ENCODE results near the gene COL6A2. TPM values are rescaled to one million over a fixed set of nuclear protein-coding genes. Genes with fewer than 3 reads are reported as not detected.

Gene COL6A2
- total and polyA plus RNA-seq, 2 of the 4 experiments (the other 2 are of a cell fraction), result 208 to 1,065 TPM

- no peak overlapping the region for H3K56ac ChIP-seq (ENCODE audit: extremely low read depth, insufficient read depth, low read length)
- CTCF ChIA-PET, result no interaction called here
- H3K18ac ChIP-seq (ENCODE audit: low read depth, low read length), result no peak overlapping the region
- H2AK9ac ChIP-seq (replicated peaks; ENCODE audit: low read depth, low read length, poor library complexity), result no peak overlapping the region
- intact Hi-C loops (cut with micrococcal nuclease), result no loop called here
- H3K4me3 ChIP-seq (ENCODE audit: insufficient read depth, low read depth, low read length), result no peak overlapping the region
- peak overlapping the region; percentile 49 for H2AFZ ChIP-seq (replicated peaks; ENCODE audit: low read length, poor library complexity)
- no peak overlapping the region for H2BK120ac ChIP-seq (ENCODE audit: low read depth, low read length)
- H2BK5ac ChIP-seq (ENCODE audit: low read depth, low read length, poor library complexity, severe bottlenecking), result no peak overlapping the region
- H2BK20ac ChIP-seq (ENCODE audit: low read depth, low read length), result no peak overlapping the region
- no peak overlapping the region for H3K4ac ChIP-seq (ENCODE audit: low read depth, low read length)
- H3K9me3 ChIP-seq (ENCODE audit: control insufficient read depth, insufficient read depth, low read length), result no peaks in the 10 kb centered on the region
- H3K14ac ChIP-seq (replicated peaks; ENCODE audit: low read depth, low read length), result no peak overlapping the region
- H3K36me3 ChIP-seq (ENCODE audit: control insufficient read depth, insufficient read depth, low read length), result peaks cover 99% of the 10 kb centered on the region
- TF ChIP-seq MAZ (IDR thresholded peaks at IDR 0.05; ENCODE audit: borderline replicate concordance, low read depth, low read length) (no peak), RAD21 (IDR thresholded peaks at IDR 0.05; ENCODE audit: low read length) (no peak), SMC3 (IDR thresholded peaks at IDR 0.05; ENCODE audit: low read depth, low read length) (no peak), RFX5 (IDR thresholded peaks at IDR 0.05; ENCODE audit: low read depth, low read length) (no peak), POLR2A (IDR thresholded peaks at IDR 0.05; ENCODE audit: low read depth, low read length) (no peak), MAFK (IDR thresholded peaks at IDR 0.05; ENCODE audit: low read depth, low read length) (no peak), CEBPB (IDR thresholded peaks at IDR 0.05; ENCODE audit: low read depth, low read length) (no peak), NFE2L2 (IDR thresholded peaks at IDR 0.05; ENCODE audit: low read depth, low read length) (no peak), ELK1 (IDR thresholded peaks at IDR 0.05; ENCODE audit: borderline replicate concordance, low read depth, low read length) (no peak), CTCF (conservative IDR thresholded peaks at IDR 0.05; ENCODE audit: low read depth, low read length) (no peak)
- H3K9me1 ChIP-seq (ENCODE audit: insufficient read depth, low read length), result peaks cover 26% of the 10 kb centered on the region
- dilution Hi-C loops (cut with HindIII; ENCODE audit: low sequenced_read_pairs, unreplicated experiment), result no loop called here
- no peak overlapping the region for H4K5ac ChIP-seq (ENCODE audit: low read depth, low read length)
- peaks cover 99% of the 10 kb centered on the region for H4K20me1 ChIP-seq (ENCODE audit: insufficient read depth, low read length)
- no peaks in the 10 kb centered on the region for H3K27me3 ChIP-seq (ENCODE audit: control insufficient read depth, insufficient read depth, low read length)
- DNase-seq (no peak), ATAC-seq (ENCODE audit: low read depth) (no peak)
- no TSS peak for BruUV-seq (replicated peaks)
- H2BK15ac ChIP-seq (ENCODE audit: low read depth, low read length), result no peak overlapping the region
- H4K91ac ChIP-seq (ENCODE audit: insufficient read depth, low read depth, low read length), result no peak overlapping the region
- POLR2A ChIA-PET (ENCODE audit: unreplicated experiment), result no interaction called here
- H3K4me1 ChIP-seq (ENCODE audit: control insufficient read depth, insufficient read depth, low read length), result peaks cover 9% of the 10 kb centered on the region; the same call in 1 of the 2 replicates
- H3K79me1 ChIP-seq (ENCODE audit: low read depth in 1 of 2, low read length in 2 of 2), result peaks cover 17 to 85% of the 10 kb centered on the region in 2 experiments
- no peak overlapping the region for H3K4me2 ChIP-seq (ENCODE audit: low read depth, low read length)
- H3K23ac ChIP-seq (ENCODE audit: low read depth, low read length), result no peak overlapping the region
- no peak overlapping the region for H3K9ac ChIP-seq (ENCODE audit: low read depth, low read length)
- H4K8ac ChIP-seq (ENCODE audit: low read depth in 2 of 2, low read length in 2 of 2), result no peak overlapping the region
- no peak overlapping the region for H2AK5ac ChIP-seq (ENCODE audit: low read depth, low read length)
- no peak overlapping the region for H3K27ac ChIP-seq (ENCODE audit: insufficient read depth, low read length)
- in situ Hi-C loops (cut with MboI; ENCODE audit: low sequenced_read_pairs), result no loop called here
- WGBS, 2 experiments (ENCODE audit: extremely low coverage in 2 of 2, insufficient read length in 1 of 2), result 92% methylated on average over 35 of the region's 49 CpGs; no CpG with 5 or more reads in 1 of the 2 experiments
Measured at GRCh38 chr21:46124926-46125845, 27.3 kb downstream of the COL6A2 start.
